RWPE1 (cell line): ENCODE measurements around the gene MARK4.

Experiments used
- CTCF ChIA-PET: fragments of 350-600 bp; sonication (Branson Sonifier 250); formaldehyde crosslinking; extraction: SDS; loops from one replicate; lab custom pipeline; 2021; lab: Yijun Ruan, JAX
- POLR2A ChIA-PET: fragments of 400-600 bp; formaldehyde crosslinking; extraction: SDS; loops from one replicate; lab custom pipeline; 2020; ENCODE audit warnings: antibody characterized with exemption; ENCODE audit not compliant: low non-redundant PET; lab: Yijun Ruan, JAX
- DNase-seq: peaks from one replicate; pipeline ENCODE4 v3.0.0; 2012; ENCODE audit warnings: low spot score
- H3K27ac ChIP-seq: fragments of 450-650 bp; 2 replicates; pipeline ENCODE4 v1.5.1; 2017
- CTCF ChIP-seq: fragments of 450-650 bp; conservative IDR thresholded peaks from 2 replicates; pipeline ENCODE4 v1.5.1; 2017; ENCODE audit warnings: low read depth, mild to moderate bottlenecking

Gene MARK4

GRCh38 chr19:45276284-45276687 lies 25.2 kb downstream of the MARK4 start:
- H3K27ac ChIP-seq, result peak overlapping the region; percentile 12; the same call in 1 of the 2 replicates
- CTCF ChIA-PET, result no interaction called here
- POLR2A ChIA-PET, result no interaction called here
- no peak for DNase-seq
- TF ChIP-seq CTCF, result no peak

- ChIA-PET CTCF (interaction anchor here (0.6 kb wide), 1 partner anchor 27 kb away, joined by 3 read pairs; no protein-coding TSS in a partner anchor), POLR2A (no interaction called here)
- no peak for TF ChIP-seq CTCF
- H3K27ac ChIP-seq, result no peak overlapping the region
- no peak for DNase-seq
These were observed 27.0 kb downstream of the MARK4 start for GRCh38 chr19:45278087-45278486.

GRCh38 chr19:45279587-45280192 lies 28.6 kb downstream of the MARK4 start:
- ChIA-PET POLR2A (no interaction called here), CTCF (no interaction called here)
- no peak for TF ChIP-seq CTCF
- no peak for DNase-seq
- peak overlapping the region; percentile 11; the same call in 1 of the 2 replicates for H3K27ac ChIP-seq

GRCh38 chr19:45280471-45280961 lies 29.4 kb downstream of the MARK4 start:
- TF ChIP-seq CTCF, result no peak
- ChIA-PET CTCF (no interaction called here), POLR2A (no interaction called here)
- peak overlapping the region; percentile 11; the same call in 1 of the 2 replicates for H3K27ac ChIP-seq
- DNase-seq, result no peak

- POLR2A ChIA-PET, result no interaction called here
- no peak for DNase-seq
- CTCF ChIA-PET, result interaction anchor here (0.6 to 0.7 kb wide), 5 partner anchors 9 to 355 kb away, joined by 3 to 5 read pairs (median 3); partner anchors contain the start of gene TRAPPC6A
- no peak for TF ChIP-seq CTCF
- H3K27ac ChIP-seq, result no peak overlapping the region
These were observed 32.5 kb downstream of the MARK4 start for GRCh38 chr19:45283443-45284033.

GRCh38 chr19:45290381-45290931 lies 39.4 kb downstream of the MARK4 start:
- POLR2A ChIA-PET, result no interaction called here
- CTCF ChIA-PET, result interaction anchor here (0.7 kb wide), 1 partner anchor 37 kb away, joined by 4 read pairs; no protein-coding TSS in a partner anchor
- H3K27ac ChIP-seq, result peak overlapping the region; percentile 44
- DNase-seq, result no peak
- no peak for TF ChIP-seq CTCF
